ENCODE data around the gene WDR73. TPM values are rescaled to one million over a fixed set of nuclear protein-coding genes. Genes with fewer than 3 reads are reported as not detected.

The WDR73 gene
- total and polyA plus RNA-seq, 9 of the 15 experiments (the other 6 are each of a cell fraction or from before 2014, with no cell fraction given) = 9.2 to 25.4 (median 21.7) TPM

DNA sequence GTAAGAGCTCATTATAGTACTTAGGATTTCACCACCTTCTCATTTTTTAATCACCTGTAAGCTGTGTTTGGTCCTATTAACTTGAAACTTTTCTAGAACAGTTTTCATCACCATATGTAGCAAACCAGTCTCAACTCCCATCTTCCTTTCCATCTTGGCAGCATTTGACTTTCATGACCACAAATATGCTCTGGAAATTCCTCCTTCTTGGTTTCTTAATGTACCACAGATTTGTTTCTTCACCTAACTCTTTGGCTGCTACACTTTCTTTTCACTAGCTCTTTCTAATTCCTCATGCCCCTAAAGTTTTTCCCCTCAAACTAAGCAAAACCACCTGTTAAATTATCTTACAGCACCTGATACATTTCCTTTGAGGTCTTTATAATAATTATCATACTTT, 17.1 kb upstream of the WDR73 start:
- no peak for TF ChIP-seq KDM5B (IDR thresholded peaks at IDR 0.05; ENCODE audit: insufficient replicate concordance, low read depth, low read length)
- no peak for TF ChIP-seq TCF3 (CRISPR knock-in tag; IDR thresholded peaks at IDR 0.05)
- TF ChIP-seq ZBTB33 (CRISPR knock-in tag; IDR thresholded peaks at IDR 0.05) = no peak
- no peak for TF ChIP-seq ETV1 (tag; conservative IDR thresholded peaks at IDR 0.05; ENCODE audit: low read depth)
- TF ChIP-seq SP1 (CRISPR knock-in tag; IDR thresholded peaks at IDR 0.05) = no peak
- no peak for TF ChIP-seq ZNF3 (CRISPR knock-in tag; IDR thresholded peaks at IDR 0.05)
- TF ChIP-seq ZBTB8A (IDR thresholded peaks at IDR 0.05; ENCODE audit: partially characterized antibody) = no peak
- no peak for TF ChIP-seq ZNF282 (CRISPR knock-in tag; IDR thresholded peaks at IDR 0.05)
- TF ChIP-seq SIN3A (IDR thresholded peaks at IDR 0.05; ENCODE audit: borderline replicate concordance in 2 of 2, control insufficient read depth in 1 of 2, low read depth in 2 of 2, low read length in 2 of 2) = no peak
- no peak for TF ChIP-seq BRD4 (IDR thresholded peaks at IDR 0.05)
- TF ChIP-seq ARNT (IDR thresholded peaks at IDR 0.05) = no peak
- no peak for TF ChIP-seq ZNF644 (tag; IDR thresholded peaks at IDR 0.05; ENCODE audit: low read depth)
- no peak for TF ChIP-seq ZNF354B (CRISPR knock-in tag; IDR thresholded peaks at IDR 0.05)
- no peak for TF ChIP-seq PCBP2 (IDR thresholded peaks at IDR 0.05; ENCODE audit: low read depth, low read length, poor library complexity, severe bottlenecking)
- TF ChIP-seq PTBP1 (IDR thresholded peaks at IDR 0.05; ENCODE audit: low read depth, low read length) = no peak
- no peak for TF ChIP-seq ZNF134 (CRISPR knock-in tag; conservative IDR thresholded peaks at IDR 0.05)
- TF ChIP-seq BACH1 (tag; IDR thresholded peaks at IDR 0.05) = no peak
- no peak for TF ChIP-seq GTF2B (IDR thresholded peaks at IDR 0.05; ENCODE audit: extremely low read depth, insufficient read length)
- no peak for TF ChIP-seq SIX5 (IDR thresholded peaks at IDR 0.05; ENCODE audit: borderline replicate concordance in 1 of 2, insufficient read depth in 1 of 2, low read depth in 1 of 2, low read length in 2 of 2)
- no peak for TF ChIP-seq HMG20B (CRISPR knock-in tag; IDR thresholded peaks at IDR 0.05)
- FAIRE-seq (no peak), ATAC-seq (no peak), DNase-seq (ENCODE audit: extremely low read depth in 1 of 4, low spot score in 3 of 4) (no peak)
- Histone ChIP-seq H3K4me3 (no peak overlapping the region), H3K9me1 (ENCODE audit: control insufficient read depth, insufficient read depth, low read length) (no peaks in the 10 kb centered on the region), H3K9ac (ENCODE audit: insufficient read depth in 1 of 2, low read depth in 2 of 2, low read length in 2 of 2) (no peak overlapping the region), H3K79me2 (ENCODE audit: control insufficient read depth, insufficient read depth, low read length) (no peaks in the 10 kb centered on the region), H3K4me1 (replicated peaks in 1 of 2; ENCODE audit: control insufficient read depth in 2 of 2, insufficient read depth in 2 of 2, low read length in 2 of 2) (no peaks in the 10 kb centered on the region), H3K9me3 (replicated peaks; ENCODE audit: control insufficient read depth, insufficient read depth, low read depth, low read length) (no peaks in the 10 kb centered on the region), H3K27ac (ENCODE audit: extremely low read depth, low read depth, low read length) (no peak overlapping the region), H2AFZ (ENCODE audit: low read depth, low read length) (no peak overlapping the region), H3K4me2 (ENCODE audit: insufficient read depth, low read length) (no peak overlapping the region), H3K36me3 (ENCODE audit: control insufficient read depth, insufficient read depth, low read length) (peaks cover 77% of the 10 kb centered on the region), H4K20me1 (replicated peaks; ENCODE audit: control insufficient read depth, insufficient read depth, low read length) (no peaks in the 10 kb centered on the region), H3K27me3 (ENCODE audit: control insufficient read depth in 2 of 2, insufficient read depth in 2 of 2, low read length in 2 of 2) (no peaks in the 10 kb centered on the region)
- POLR2A ChIA-PET = interaction anchor here (0.6 to 0.8 kb wide), 2 partner anchors 16 to 33 kb away, joined by 3 read pairs; no protein-coding TSS in a partner anchor
- in situ Hi-C loops (cut with MboI) = no loop called here
- CTCF ChIA-PET (ENCODE audit: low intra/inter-chr PET ratio) = no interaction called here
- BruUV-seq (replicated peaks) = no TSS peak
- intact Hi-C loops (cut with micrococcal nuclease) = no loop called here
